Lower leg skin (tissue), 3 donors: Measurements from ENCODE around the gene NBAS.

Experiments used
- POLR2A ChIP-seq, 2 donors: fragments of 450-650 bp; IDR thresholded peaks; one replicate each; pipeline ENCODE4 v1.6.1; 2016 to 2017; ENCODE audit warnings: antibody characterized with exemption in 2 of 2, mild to moderate bottlenecking in 1 of 2, moderate library complexity in 1 of 2
- TF ChIP-seq, protein P1 (sequence below), 3 donors: fragments of 450-650 bp; IDR thresholded peaks; one replicate each; pipeline ENCODE4 v1.5.1; 2016; ENCODE audit warnings: antibody characterized with exemption in 3 of 3, mild to moderate bottlenecking in 3 of 3, moderate library complexity in 2 of 3

DNA sequence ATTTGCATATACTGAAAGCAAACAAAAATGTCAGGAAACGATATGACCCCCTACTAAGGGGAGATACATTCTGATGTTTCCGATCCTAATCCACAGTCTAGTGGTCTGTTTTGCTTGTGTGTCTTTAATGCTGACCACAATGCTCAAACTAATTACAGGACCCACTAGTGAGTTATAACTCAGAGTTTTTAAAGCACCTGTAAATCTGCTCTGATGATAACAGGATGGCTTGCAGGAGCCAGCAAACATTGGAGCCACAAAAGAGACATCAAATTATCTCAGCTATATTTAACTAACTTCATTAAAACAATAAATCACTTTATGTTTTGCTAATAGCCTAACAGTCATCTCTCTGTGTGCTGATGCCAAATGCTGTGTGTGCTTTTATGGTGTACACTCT, 300.3 kb downstream of the NBAS start:
- no peak for TF ChIP-seq POLR2A (IDR thresholded peaks at IDR 0.05)
- TF ChIP-seq, protein P1, sequence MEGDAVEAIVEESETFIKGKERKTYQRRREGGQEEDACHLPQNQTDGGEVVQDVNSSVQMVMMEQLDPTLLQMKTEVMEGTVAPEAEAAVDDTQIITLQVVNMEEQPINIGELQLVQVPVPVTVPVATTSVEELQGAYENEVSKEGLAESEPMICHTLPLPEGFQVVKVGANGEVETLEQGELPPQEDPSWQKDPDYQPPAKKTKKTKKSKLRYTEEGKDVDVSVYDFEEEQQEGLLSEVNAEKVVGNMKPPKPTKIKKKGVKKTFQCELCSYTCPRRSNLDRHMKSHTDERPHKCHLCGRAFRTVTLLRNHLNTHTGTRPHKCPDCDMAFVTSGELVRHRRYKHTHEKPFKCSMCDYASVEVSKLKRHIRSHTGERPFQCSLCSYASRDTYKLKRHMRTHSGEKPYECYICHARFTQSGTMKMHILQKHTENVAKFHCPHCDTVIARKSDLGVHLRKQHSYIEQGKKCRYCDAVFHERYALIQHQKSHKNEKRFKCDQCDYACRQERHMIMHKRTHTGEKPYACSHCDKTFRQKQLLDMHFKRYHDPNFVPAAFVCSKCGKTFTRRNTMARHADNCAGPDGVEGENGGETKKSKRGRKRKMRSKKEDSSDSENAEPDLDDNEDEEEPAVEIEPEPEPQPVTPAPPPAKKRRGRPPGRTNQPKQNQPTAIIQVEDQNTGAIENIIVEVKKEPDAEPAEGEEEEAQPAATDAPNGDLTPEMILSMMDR (IDR thresholded peaks at IDR 0.05) = no peak
